Hepatocyte (in vitro differentiated cells): ENCODE results near the gene CERK. TPM values are rescaled to one million over a fixed set of nuclear protein-coding genes. Genes with fewer than 3 reads are reported as not detected.

ENCODE experiments used
- DNase-seq: peaks from one replicate; pipeline ENCODE4 v3.0.0-alpha.2; 2016; ENCODE audit warnings: low spot score
- H2AFZ ChIP-seq: fragments of 200-600 bp; sonication (generic); 2 replicates; pipeline ENCODE4 v1.6.0; 2016; ENCODE audit warnings: antibody characterized with exemption, mild to moderate bottlenecking
- H3K27ac ChIP-seq: fragments of 200-600 bp; sonication (generic); 2 replicates; pipeline ENCODE4 v1.5.1; 2016; ENCODE audit warnings: mild to moderate bottlenecking
- H3K27me3 ChIP-seq: fragments of 200-600 bp; sonication (generic); 2 replicates; pipeline ENCODE4 v1.6.1; 2016
- H3K36me3 ChIP-seq: fragments of 200-600 bp; sonication (generic); replicated peaks from 2 replicates; pipeline ENCODE4 v1.5.1; 2016; ENCODE audit warnings: low read depth; ENCODE audit not compliant: insufficient read depth
- H3K4me1 ChIP-seq: fragments of 200-600 bp; sonication (generic); 2 replicates; pipeline ENCODE4 v1.5.1; 2016; ENCODE audit warnings: mild to moderate bottlenecking, moderate library complexity; ENCODE audit not compliant: insufficient read depth
- H3K4me2 ChIP-seq: fragments of 200-600 bp; sonication (generic); 2 replicates; pipeline ENCODE4 v1.6.0; 2016
- H3K4me3 ChIP-seq: fragments of 200-600 bp; sonication (generic); 2 replicates; pipeline ENCODE4 v1.5.1; 2016; ENCODE audit warnings: mild to moderate bottlenecking
- H3K79me2 ChIP-seq: fragments of 200-600 bp; sonication (generic); 2 replicates; pipeline ENCODE4 v1.6.0; 2017; ENCODE audit warnings: mild to moderate bottlenecking
- H3K9me2 ChIP-seq: fragments of 200-600 bp; sonication (generic); replicated peaks from 2 replicates; pipeline ENCODE4 v1.6.0; 2017; ENCODE audit warnings: mild to moderate bottlenecking; ENCODE audit not compliant: insufficient read depth
- H3K9me3 ChIP-seq: fragments of 200-600 bp; sonication (generic); 2 replicates; pipeline ENCODE4 v1.5.1; 2016; ENCODE audit warnings: low read depth, mild to moderate bottlenecking
- H4K20me1 ChIP-seq: fragments of 200-600 bp; sonication (generic); 2 replicates; pipeline ENCODE4 v1.6.0; 2016; ENCODE audit warnings: mild to moderate bottlenecking; ENCODE audit not compliant: insufficient read depth, poor library complexity, severe bottlenecking
- EZH2 ChIP-seq: fragments of 200-600 bp; sonication (generic); IDR thresholded peaks from 2 replicates; pipeline ENCODE4 v1.6.1; 2016; ENCODE audit warnings: antibody characterized with exemption, mild to moderate bottlenecking, borderline replicate concordance
- EZH2phosphoT487 ChIP-seq: fragments of 200-600 bp; sonication (generic); IDR thresholded peaks from one replicate; pipeline ENCODE4 v1.6.1; 2018; ENCODE audit warnings: antibody characterized with exemption, mild to moderate bottlenecking, low read depth, moderate library complexity; ENCODE audit not compliant: unreplicated experiment, severe bottlenecking
- WGBS: methylation state at CpG from one replicate; pipeline ENCODE4 v1.1.6; 2016; ENCODE audit warnings: low lambda C conversion rate; ENCODE audit errors: missing lambda C conversion rate; 5-methylcytosine and 5-hydroxymethylcytosine counted together
- polyA plus RNA-seq: library from polyadenylated mRNA; unstranded; fragments of >200 nt; fragmentation: Nextera tagmentation; extraction: Ambion mirVana; gene quantifications from 2 replicates; pipeline ENCODE4 v1.2.1, GENCODE V29; 2016
- total RNA-seq: library from RNA; depleted of rRNA; stranded (reverse); fragments of >200 nt; gene quantifications from 2 replicates; pipeline ENCODE4 v1.2.3, GENCODE V29; 2014
- TF ChIP-seq, protein P1 (sequence below): fragments of 200-600 bp; sonication (generic); IDR thresholded peaks from 2 replicates; pipeline ENCODE4 v1.5.1; 2016; ENCODE audit warnings: antibody characterized with exemption, mild to moderate bottlenecking; ENCODE audit not compliant: poor library complexity

The CERK gene
- total and polyA plus RNA-seq, 2 experiments from 2014 or later = 38.6 to 59.0 TPM

DNA sequence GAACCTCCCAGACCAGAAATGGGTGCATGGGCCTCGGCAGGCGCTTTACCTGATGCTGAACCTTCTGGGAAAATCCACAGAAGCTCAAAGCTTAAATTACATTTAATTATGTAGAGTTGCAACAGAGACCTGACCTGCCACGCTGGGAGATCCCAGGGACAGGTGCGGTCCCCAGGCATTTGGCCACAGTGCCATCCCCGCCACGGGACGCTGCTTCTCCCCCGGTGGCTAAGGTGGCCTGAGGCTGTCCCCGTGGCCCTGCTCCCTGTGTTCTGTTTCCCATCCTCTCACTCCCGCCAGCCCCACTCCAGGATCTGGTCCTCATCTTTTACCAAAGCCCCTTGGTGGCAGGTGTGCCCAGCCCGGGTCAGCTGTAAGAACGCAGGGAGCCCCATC, 78.3 kb downstream of the CERK start:
- DNase-seq = no peak
- Histone ChIP-seq H2AFZ (no peak overlapping the region), H3K9me2 (no peaks in the 10 kb centered on the region), H3K79me2 (peaks cover 18% of the 10 kb centered on the region), H4K20me1 (no peaks in the 10 kb centered on the region), H3K4me1 (peaks cover 13% of the 10 kb centered on the region), H3K36me3 (no peaks in the 10 kb centered on the region), H3K27ac (no peak overlapping the region), H3K27me3 (no peaks in the 10 kb centered on the region), H3K9me3 (no peaks in the 10 kb centered on the region), H3K4me2 (no peak overlapping the region), H3K4me3 (no peak overlapping the region)
- 95% methylated on average over 12 of the region's 12 CpGs for WGBS
- TF ChIP-seq EZH2 (no peak), EZH2phosphoT487 (no peak)
- TF ChIP-seq, protein P1, sequence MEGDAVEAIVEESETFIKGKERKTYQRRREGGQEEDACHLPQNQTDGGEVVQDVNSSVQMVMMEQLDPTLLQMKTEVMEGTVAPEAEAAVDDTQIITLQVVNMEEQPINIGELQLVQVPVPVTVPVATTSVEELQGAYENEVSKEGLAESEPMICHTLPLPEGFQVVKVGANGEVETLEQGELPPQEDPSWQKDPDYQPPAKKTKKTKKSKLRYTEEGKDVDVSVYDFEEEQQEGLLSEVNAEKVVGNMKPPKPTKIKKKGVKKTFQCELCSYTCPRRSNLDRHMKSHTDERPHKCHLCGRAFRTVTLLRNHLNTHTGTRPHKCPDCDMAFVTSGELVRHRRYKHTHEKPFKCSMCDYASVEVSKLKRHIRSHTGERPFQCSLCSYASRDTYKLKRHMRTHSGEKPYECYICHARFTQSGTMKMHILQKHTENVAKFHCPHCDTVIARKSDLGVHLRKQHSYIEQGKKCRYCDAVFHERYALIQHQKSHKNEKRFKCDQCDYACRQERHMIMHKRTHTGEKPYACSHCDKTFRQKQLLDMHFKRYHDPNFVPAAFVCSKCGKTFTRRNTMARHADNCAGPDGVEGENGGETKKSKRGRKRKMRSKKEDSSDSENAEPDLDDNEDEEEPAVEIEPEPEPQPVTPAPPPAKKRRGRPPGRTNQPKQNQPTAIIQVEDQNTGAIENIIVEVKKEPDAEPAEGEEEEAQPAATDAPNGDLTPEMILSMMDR = no peak

DNA sequence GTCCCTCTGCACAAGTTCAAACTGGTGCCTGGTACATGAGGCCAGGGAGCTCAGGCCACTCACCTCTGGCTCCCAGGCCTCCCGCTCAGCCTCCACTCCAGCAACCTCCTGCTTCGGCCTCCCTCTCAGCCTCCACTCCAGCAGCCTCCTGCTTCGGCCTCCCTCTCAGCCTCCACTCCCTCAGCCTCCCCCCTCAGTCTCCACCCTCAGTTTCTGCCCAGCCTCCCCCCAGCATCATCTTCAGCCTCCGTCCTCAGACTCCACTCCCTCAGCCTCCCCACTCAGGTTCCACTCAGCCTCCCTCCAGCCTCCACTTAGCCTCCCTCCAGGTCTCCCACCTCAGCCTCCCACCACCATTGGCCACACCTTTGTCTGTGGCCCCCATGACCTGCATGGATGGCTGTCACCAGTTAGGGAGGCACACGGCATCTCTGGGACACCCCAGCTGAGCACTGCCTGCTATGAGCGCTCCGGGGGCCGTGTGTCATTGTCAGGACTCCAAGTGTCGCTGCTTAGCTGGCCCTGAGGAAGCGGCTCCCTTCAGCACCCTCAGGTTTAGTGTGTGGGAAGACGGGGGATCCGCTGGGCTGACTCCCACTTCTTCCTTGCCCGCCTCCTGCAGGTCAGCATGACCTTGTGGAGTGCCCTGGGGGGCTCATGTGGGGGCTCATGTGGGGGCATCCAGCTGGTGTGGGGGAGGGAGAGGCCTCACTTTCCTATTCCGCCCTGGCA, 78.8 kb downstream of the CERK start:
- 97% methylated on average over 12 of the region's 14 CpGs for WGBS
- H3K27me3 ChIP-seq = no peaks in the 10 kb centered on the region
- no peak overlapping the region for H3K4me3 ChIP-seq
- peaks cover 24% of the 10 kb centered on the region for H3K79me2 ChIP-seq
- no peak overlapping the region for H3K4me2 ChIP-seq
- peaks cover 13% of the 10 kb centered on the region for H3K4me1 ChIP-seq
- H3K9me2 ChIP-seq = no peaks in the 10 kb centered on the region
- H3K9me3 ChIP-seq = no peaks in the 10 kb centered on the region
- no peak overlapping the region for H2AFZ ChIP-seq
- no peaks in the 10 kb centered on the region for H3K36me3 ChIP-seq
- no peak overlapping the region for H3K27ac ChIP-seq
- H4K20me1 ChIP-seq = no peaks in the 10 kb centered on the region
- TF ChIP-seq EZH2 = no peak
- TF ChIP-seq, protein P1 = no peak
- TF ChIP-seq EZH2phosphoT487 = no peak
- DNase-seq = no peak

DNA sequence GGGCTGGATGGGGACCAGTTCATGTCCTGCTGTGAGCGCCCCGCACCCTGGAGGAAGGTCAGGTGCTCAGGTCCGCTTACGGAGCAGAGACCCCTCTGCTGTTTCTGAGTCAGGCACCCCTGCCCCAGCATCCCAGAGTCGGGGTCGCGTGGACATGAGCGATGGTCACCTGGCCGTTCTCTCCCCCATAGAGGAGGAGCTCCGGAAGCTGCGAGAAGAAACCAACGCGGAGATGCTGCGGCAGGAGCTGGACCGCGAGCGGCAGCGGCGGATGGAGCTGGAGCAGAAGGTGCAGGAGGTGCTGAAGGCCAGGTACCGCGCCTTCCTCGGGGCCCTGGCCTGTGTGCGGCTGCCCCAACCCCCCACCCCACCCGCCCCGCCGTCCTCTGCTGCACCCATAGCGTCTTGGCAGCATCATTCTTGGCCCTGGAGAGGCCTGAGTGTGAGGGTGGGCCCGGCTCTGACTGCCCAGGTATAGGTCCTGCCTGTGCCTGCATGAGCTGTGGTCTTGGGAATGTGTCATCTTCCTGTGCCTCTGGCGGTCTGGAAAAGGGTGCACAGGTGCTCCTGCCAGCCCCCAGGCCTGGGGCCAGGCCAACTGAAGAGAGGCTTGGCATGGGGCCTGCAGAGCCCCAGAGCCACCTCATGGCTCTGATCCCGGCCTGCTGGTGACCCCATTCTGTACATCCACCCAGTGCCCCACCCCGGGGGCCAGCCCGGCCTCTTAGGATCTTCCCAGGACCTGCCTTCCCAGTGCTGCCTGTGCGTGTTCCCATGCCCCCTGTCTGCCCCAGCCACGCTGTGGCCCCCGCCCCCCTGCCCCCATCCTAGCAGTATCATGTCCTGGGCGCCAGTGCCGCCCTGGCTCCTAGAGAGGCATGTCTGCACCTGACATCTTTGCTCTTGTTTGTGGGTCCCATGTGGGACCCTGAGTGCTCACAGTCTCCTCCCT, 79.8 kb downstream of the CERK start:
- 95% methylated on average over 29 of the region's 37 CpGs for WGBS

More for the DNA sequence above, 79.8 kb downstream of the CERK start:
- Histone ChIP-seq H3K4me1 (peaks cover 16% of the 10 kb centered on the region), H3K27ac (no peak overlapping the region), H3K36me3 (no peaks in the 10 kb centered on the region), H4K20me1 (peaks cover 3% of the 10 kb centered on the region), H3K4me2 (no peak overlapping the region), H3K79me2 (peaks cover 33% of the 10 kb centered on the region), H3K9me3 (no peaks in the 10 kb centered on the region), H2AFZ (no peak overlapping the region), H3K4me3 (no peak overlapping the region), H3K9me2 (no peaks in the 10 kb centered on the region), H3K27me3 (no peaks in the 10 kb centered on the region)
- TF ChIP-seq EZH2 (no peak), EZH2phosphoT487 (no peak)
- TF ChIP-seq, protein P1 = no peak
- no peak for DNase-seq
